GM23338 (cell line): ENCODE data around the gene DCTN5. TPM values are rescaled to one million over a fixed set of nuclear protein-coding genes. Genes with fewer than 3 reads are reported as not detected.

Experiments used
- ATAC-seq: fragments of 200-7000 bp; cut with Tn5 transposase; 3 replicates; pipeline ENCODE4 v1.9.1; 2020
- DNase-seq: peaks from one replicate; pipeline ENCODE4 v3.0.0-alpha.2; 2015; ENCODE audit warnings: low spot score
- H2AFZ ChIP-seq: fragments of 200-600 bp; sonication (generic); 2 replicates; pipeline ENCODE4 v1.8.0; 2016; ENCODE audit warnings: antibody characterized with exemption, mild to moderate bottlenecking, moderate library complexity
- H3F3A ChIP-seq: fragments of 200-600 bp; sonication (generic); replicated peaks from 2 replicates; pipeline ENCODE4 v1.8.0; 2017; ENCODE audit warnings: antibody characterized with exemption, mixed run types, low read depth
- H3K27ac ChIP-seq: fragments of 200-600 bp; sonication (generic); 2 replicates; pipeline ENCODE4 v1.6.1; 2016; ENCODE audit warnings: low read depth
- H3K27me3 ChIP-seq: fragments of 200-600 bp; sonication (generic); 2 replicates; pipeline ENCODE4 v1.8.0; 2016; ENCODE audit warnings: mild to moderate bottlenecking, mixed run types, moderate library complexity; ENCODE audit not compliant: insufficient read depth
- H3K36me3 ChIP-seq: fragments of 200-600 bp; sonication (generic); 2 replicates; pipeline ENCODE4 v1.8.0; 2016; ENCODE audit warnings: mild to moderate bottlenecking; ENCODE audit not compliant: insufficient read depth
- H3K4me1 ChIP-seq: fragments of 200-600 bp; sonication (generic); 2 replicates; pipeline ENCODE4 v1.8.0; 2016; ENCODE audit warnings: mild to moderate bottlenecking, moderate library complexity; ENCODE audit not compliant: insufficient read depth
- H3K4me2 ChIP-seq: fragments of 200-600 bp; sonication (generic); 2 replicates; pipeline ENCODE4 v1.7.1; 2017; ENCODE audit warnings: mixed run types
- H3K4me3 ChIP-seq: fragments of 200-600 bp; sonication (generic); 2 replicates; pipeline ENCODE4 v1.6.1; 2016; ENCODE audit warnings: mixed run types
- H3K79me2 ChIP-seq: fragments of 200-600 bp; sonication (generic); replicated peaks from 2 replicates; pipeline ENCODE4 v1.8.0; 2017; ENCODE audit warnings: mild to moderate bottlenecking; ENCODE audit not compliant: insufficient read depth
- H3K9me2 ChIP-seq: fragments of 200-600 bp; sonication (generic); 2 replicates; pipeline ENCODE4 v1.8.0; 2017; ENCODE audit not compliant: insufficient read depth
- H4K20me1 ChIP-seq: fragments of 200-600 bp; sonication (generic); replicated peaks from 2 replicates; pipeline ENCODE4 v1.8.0; 2017; ENCODE audit warnings: mild to moderate bottlenecking; ENCODE audit not compliant: insufficient read depth
- H3K27ac Mint-ChIP-seq: 2 replicates; pipeline ENCODE4 v1.8.0; 2020; ENCODE audit warnings: inconsistent platforms, mild to moderate bottlenecking, moderate library complexity, mixed read lengths
- H3K27me3 Mint-ChIP-seq: 3 replicates; pipeline ENCODE4 v1.8.0; 2022; ENCODE audit warnings: low read depth, mild to moderate bottlenecking, moderate library complexity, mixed read lengths, inconsistent platforms; ENCODE audit not compliant: insufficient read depth, poor library complexity
- H3K36me3 Mint-ChIP-seq: 3 replicates; pipeline ENCODE4 v1.8.0; 2021; ENCODE audit warnings: low read depth, mild to moderate bottlenecking, inconsistent platforms, moderate library complexity, mixed read lengths
- H3K4me1 Mint-ChIP-seq: 3 replicates; pipeline ENCODE4 v1.8.0; 2020; ENCODE audit warnings: mild to moderate bottlenecking, inconsistent platforms, mixed read lengths
- H3K4me3 Mint-ChIP-seq: 3 replicates; pipeline ENCODE4 v1.8.0; 2021; ENCODE audit warnings: moderate library complexity, mild to moderate bottlenecking, inconsistent platforms, mixed read lengths
- H3K9me3 Mint-ChIP-seq: 3 replicates; pipeline ENCODE4 v1.8.0; 2020; ENCODE audit warnings: moderate library complexity, mild to moderate bottlenecking, inconsistent platforms, mixed read lengths
- CTCF ChIP-seq, 2 experiments: fragments of 200-600 bp in 1 of 2; sonication (generic) in 1 of 2; conservative IDR thresholded peaks; 2 replicates each; pipeline versions ENCODE4 v1.5.1 to v1.6.1; 2016 to 2017; ENCODE audit warnings: antibody characterized with exemption in 2 of 2, low read depth in 2 of 2, mild to moderate bottlenecking in 2 of 2, moderate library complexity in 1 of 2
- ETS1 ChIP-seq: IDR thresholded peaks from 2 replicates; pipeline ENCODE4 v1.6.1; 2016; ENCODE audit warnings: antibody characterized with exemption
- EZH2 ChIP-seq: fragments of 200-600 bp; sonication (generic); IDR thresholded peaks from one replicate; pipeline ENCODE4 v1.8.0; 2017; ENCODE audit warnings: antibody characterized with exemption, mild to moderate bottlenecking, low read depth; ENCODE audit not compliant: unreplicated experiment
- EZH2phosphoT487 ChIP-seq: fragments of 200-600 bp; sonication (generic); IDR thresholded peaks from one replicate; pipeline ENCODE4 v1.8.1; 2018; ENCODE audit warnings: antibody characterized with exemption; ENCODE audit not compliant: unreplicated experiment
- JUNB ChIP-seq: IDR thresholded peaks from one replicate; pipeline ENCODE4 v1.6.1; 2016; ENCODE audit warnings: antibody characterized with exemption; ENCODE audit not compliant: unreplicated experiment
- NANOG ChIP-seq: IDR thresholded peaks from 2 replicates; pipeline ENCODE4 v1.6.1; 2016; ENCODE audit warnings: antibody characterized with exemption, borderline replicate concordance
- POLR2AphosphoS5 ChIP-seq: IDR thresholded peaks from 2 replicates; pipeline ENCODE4 v1.6.1; 2016; ENCODE audit warnings: antibody characterized with exemption, low read depth
- REST ChIP-seq: IDR thresholded peaks from one replicate; pipeline ENCODE4 v1.6.1; 2018; ENCODE audit warnings: antibody characterized with exemption; ENCODE audit not compliant: unreplicated experiment
- STAT1 ChIP-seq: IDR thresholded peaks from one replicate; pipeline ENCODE4 v1.6.1; 2016; ENCODE audit warnings: antibody characterized with exemption; ENCODE audit not compliant: unreplicated experiment
- ZNF114 ChIP-seq: fragments of 250-450 bp; sonication (Bioruptor Pico); IDR thresholded peaks from 2 replicates; pipeline ENCODE4 v1.5.0; 2020; ENCODE audit warnings: mild to moderate bottlenecking, moderate library complexity
- ZNF331 ChIP-seq: fragments of 250-450 bp; sonication (Bioruptor Pico); IDR thresholded peaks from 2 replicates; pipeline ENCODE4 v1.5.0; 2020; ENCODE audit warnings: low read depth, mild to moderate bottlenecking, moderate library complexity
- ZNF462 ChIP-seq: fragments of 250-450 bp; sonication (Bioruptor Pico); IDR thresholded peaks from 2 replicates; pipeline ENCODE4 v1.5.0; 2020; ENCODE audit warnings: mild to moderate bottlenecking, moderate library complexity
- long read RNA-seq: library from polyadenylated mRNA; unstranded; transcript quantifications from one replicate; pipeline ENCODE4 v2.0.0, GENCODE V29; 2020; ENCODE audit not compliant: unreplicated experiment
- polyA plus RNA-seq: library from polyadenylated mRNA; unstranded; fragments of >200 nt; fragmentation: Nextera tagmentation; extraction: Ambion mirVana; gene quantifications from 2 replicates; pipeline ENCODE4 v1.2.1, GENCODE V29; 2016
- total RNA-seq: library from RNA; depleted of rRNA; stranded (reverse); fragments of >200 nt; shearing (Covaris generic); gene quantifications from 2 replicates; pipeline ENCODE4 v1.2.3, GENCODE V29; 2014; rRNA removed

Gene DCTN5
- total RNA-seq (31.6 and 69.6 TPM in 2 replicates), polyA plus RNA-seq (11.2 and 11.5 TPM in 2 replicates)
- long read RNA-seq, full-length matches to known transcripts, result 13 of 16 reads
- long read RNA-seq, partial matches to known transcripts, result 0 of 16 reads
- long read RNA-seq, other reads (novel, unspliced or antisense), result 3 of 16 reads

- H3K9me2 ChIP-seq, result no peaks in the 10 kb centered on the region
- H3F3A ChIP-seq, result peaks cover 10% of the 10 kb centered on the region; the same call in 1 of the 2 replicates
- Mint-ChIP-seq H3K36me3 (peaks cover 46% of the 10 kb centered on the region), H3K9me3 (no peaks in the 10 kb centered on the region; the same call in 2 of the 3 replicates), H3K4me1 (peaks cover 7% of the 10 kb centered on the region; the same call in 2 of the 3 replicates), H3K4me3 (peak within 1 kb of the TSS; percentile 100), H3K27me3 (peaks cover 11% of the 10 kb centered on the region), H3K27ac (peak within 1 kb of the TSS; percentile 97)
- peaks cover 20% of the 10 kb centered on the region; the same call in 1 of the 2 replicates for H4K20me1 ChIP-seq
- peaks cover 10% of the 10 kb centered on the region; the same call in 1 of the 2 replicates for H3K4me1 ChIP-seq
- H3K27me3 ChIP-seq, result no peaks in the 10 kb centered on the region
- peak within 1 kb of the TSS; percentile 91 for H3K27ac ChIP-seq
- peak within 1 kb of the TSS; percentile 98 for H3K4me3 ChIP-seq
- DNase-seq (peak; percentile 98), ATAC-seq (peak; percentile 97)
- peaks cover 20% of the 10 kb centered on the region; the same call in 1 of the 2 replicates for H3K36me3 ChIP-seq
- peak within 1 kb of the TSS; percentile 96 for H2AFZ ChIP-seq
- peak within 1 kb of the TSS; percentile 90 for H3K4me2 ChIP-seq
- peaks cover 66% of the 10 kb centered on the region for H3K79me2 ChIP-seq
- no peak for TF ChIP-seq EZH2
- no peak for TF ChIP-seq CTCF (conservative IDR thresholded peaks at IDR 0.05; ENCODE audit: low read depth in 2 of 2)
- TF ChIP-seq POLR2AphosphoS5, result peak; percentile 84
- TF ChIP-seq ZNF114, result no peak
- no peak for TF ChIP-seq NANOG
- TF ChIP-seq REST, result no peak
- no peak for TF ChIP-seq STAT1
- no peak for TF ChIP-seq JUNB
- no peak for TF ChIP-seq ZNF331 (CRISPR knock-in tag)
- no peak for TF ChIP-seq EZH2phosphoT487
- TF ChIP-seq ZNF462 (CRISPR knock-in tag), result no peak
- TF ChIP-seq ETS1, result peak; percentile 88
Measured at GRCh38 chr16:23640931-23641765, at the start of gene DCTN5, which contains the start of gene PALB2. Gene DCTN5 (plus strand): TSS chr16:23641466. CDS start chr16:23641543, 77 bp downstream. Gene PALB2 (minus strand): TSS chr16:23641310. CDS start chr16:23641157, 153 bp downstream.
